Measurements from ENCODE around the gene SORCS2.

The SORCS2 gene

DNA sequence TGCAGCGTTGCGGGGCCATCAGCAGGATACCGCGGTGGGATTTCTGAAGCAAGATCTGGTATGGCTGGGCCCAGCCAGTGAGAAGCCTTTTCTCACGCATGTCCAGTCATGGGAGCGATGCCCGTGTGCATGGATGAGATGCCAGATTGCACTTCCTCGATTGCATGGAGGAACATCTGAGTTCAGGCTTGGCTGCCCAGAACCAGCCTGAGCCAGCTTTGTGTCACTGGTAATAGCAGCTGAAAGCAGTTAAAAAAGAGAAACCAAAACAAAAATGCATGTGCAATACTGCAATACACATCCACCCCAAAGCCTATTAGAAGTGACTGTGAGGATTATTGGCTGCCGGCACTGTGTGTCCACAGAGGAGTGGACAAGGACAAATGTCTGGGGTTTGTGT is 183.1 kb downstream of the SORCS2 start:
- no peak for DNase-seq (ENCODE audit: low spot score)

- no peak for DNase-seq (ENCODE audit: low spot score)
Measured at GRCh38 chr4:7377223-7377865, 185.0 kb downstream of the SORCS2 start.

GRCh38 chr4:7379186-7379585 is 186.8 kb downstream of the SORCS2 start:
- no peak for DNase-seq (ENCODE audit: low spot score)

DNA sequence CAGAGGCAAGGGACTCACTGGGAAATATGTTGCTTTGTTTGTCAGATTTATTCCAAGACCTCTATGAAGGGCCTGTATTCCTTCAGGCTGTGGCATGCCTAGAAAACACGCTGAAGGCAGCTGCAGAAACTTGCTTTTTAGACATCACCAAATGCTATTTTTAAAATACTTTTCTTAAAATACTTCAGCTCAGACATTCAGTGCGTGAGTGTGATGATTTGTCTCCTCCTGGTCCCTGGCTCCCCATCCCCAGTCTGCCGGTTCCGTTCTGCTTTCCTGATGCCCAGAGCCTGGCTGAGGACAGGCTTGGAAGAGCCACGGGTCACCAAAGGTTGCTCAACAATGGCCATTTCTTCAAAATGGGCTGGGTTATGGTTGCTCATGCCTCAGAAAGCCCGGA is 187.4 kb downstream of the SORCS2 start:
- no peak for DNase-seq (ENCODE audit: low spot score)

GRCh38 chr4:7381221-7381889 is 189.0 kb downstream of the SORCS2 start:
- no peak for DNase-seq (ENCODE audit: low spot score)

- no peak for DNase-seq (ENCODE audit: low spot score)
Measured at GRCh38 chr4:7381890-7382633, 189.7 kb downstream of the SORCS2 start.

DNA sequence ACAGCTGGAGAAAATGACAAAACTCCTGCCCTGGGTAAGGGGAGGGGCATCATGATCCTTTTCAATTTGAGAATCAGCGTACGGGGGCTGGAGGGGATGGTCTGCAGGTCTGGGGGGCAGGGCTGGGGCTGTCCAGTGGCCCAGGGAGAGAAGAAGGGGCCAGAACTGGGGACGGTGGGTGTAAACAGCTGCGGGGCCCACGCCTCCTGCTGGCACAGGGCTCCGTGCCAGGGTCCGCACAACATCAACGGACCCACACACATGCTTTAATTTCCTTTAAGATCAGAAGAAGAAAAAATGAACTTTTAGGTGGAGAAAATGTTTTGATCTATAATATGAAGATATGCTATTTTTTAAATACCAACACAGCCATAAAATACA is 190.3 kb downstream of the SORCS2 start:
- DNase-seq (ENCODE audit: low spot score), result no peak

DNA sequence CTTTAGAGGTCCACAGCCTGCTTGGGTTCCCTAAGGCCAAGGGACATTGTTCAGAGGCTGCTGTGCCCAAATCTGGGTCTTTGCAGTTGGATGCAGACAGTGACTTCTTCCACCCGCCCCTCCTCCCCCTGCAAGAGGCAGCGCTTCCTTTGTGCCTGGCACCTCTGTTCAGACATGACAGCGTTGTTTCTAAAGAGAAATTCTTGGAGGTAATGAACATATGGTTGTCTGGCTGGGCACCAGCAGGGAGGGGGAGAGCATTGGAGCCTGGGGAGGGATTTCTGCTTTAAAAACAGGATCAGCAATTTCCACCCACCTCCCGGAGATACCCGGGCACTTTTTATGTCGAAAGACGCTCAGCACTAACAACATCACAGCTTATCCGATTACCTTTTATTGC is 190.9 kb downstream of the SORCS2 start:
- DNase-seq (ENCODE audit: low spot score), result no peak

DNA sequence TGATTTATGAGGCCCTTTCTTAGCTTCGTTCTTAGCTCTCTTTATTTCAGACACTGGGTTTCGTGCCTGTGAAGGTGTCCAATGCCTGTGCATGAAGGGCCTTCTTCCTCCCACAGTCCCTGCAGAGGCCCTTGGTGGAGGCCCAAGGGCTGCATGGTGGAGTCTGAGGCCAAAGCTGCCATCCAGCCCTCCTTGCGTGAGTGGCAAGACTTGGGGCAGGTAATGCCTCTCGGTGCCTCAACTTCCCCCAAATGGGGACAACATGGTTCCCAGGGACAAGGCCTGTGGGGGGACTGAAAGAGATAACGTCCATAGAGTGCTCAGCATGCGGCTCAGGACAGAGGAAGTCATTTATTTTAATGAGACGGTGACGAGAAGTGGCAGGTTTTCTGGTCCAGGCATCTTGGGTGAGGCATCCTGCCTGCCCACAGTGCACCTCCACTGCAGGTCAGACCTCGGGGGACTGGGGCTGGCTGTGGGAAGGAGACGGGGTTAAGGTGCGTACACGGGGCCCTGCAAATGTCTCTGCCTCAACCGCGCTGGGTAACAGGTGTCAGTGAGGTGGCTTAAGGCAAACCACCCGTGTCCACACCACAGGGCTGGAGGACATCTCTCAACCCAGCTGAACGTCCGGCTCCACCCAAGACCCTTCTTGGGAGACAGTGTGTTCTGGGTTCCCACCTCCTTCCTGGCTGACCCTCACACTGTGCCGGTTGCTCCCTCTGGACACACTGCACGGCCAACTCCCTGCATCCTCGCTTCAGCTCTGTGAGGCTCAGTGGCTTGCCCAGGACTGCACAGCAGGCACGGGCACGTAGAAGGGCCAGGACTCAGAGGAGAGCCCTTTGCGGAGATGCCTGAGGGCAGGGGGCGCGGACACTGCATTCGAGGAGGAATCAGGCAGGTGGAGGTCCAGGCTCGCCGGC is 191.9 kb downstream of the SORCS2 start:
- DNase-seq (ENCODE audit: low spot score), result no peak

DNA sequence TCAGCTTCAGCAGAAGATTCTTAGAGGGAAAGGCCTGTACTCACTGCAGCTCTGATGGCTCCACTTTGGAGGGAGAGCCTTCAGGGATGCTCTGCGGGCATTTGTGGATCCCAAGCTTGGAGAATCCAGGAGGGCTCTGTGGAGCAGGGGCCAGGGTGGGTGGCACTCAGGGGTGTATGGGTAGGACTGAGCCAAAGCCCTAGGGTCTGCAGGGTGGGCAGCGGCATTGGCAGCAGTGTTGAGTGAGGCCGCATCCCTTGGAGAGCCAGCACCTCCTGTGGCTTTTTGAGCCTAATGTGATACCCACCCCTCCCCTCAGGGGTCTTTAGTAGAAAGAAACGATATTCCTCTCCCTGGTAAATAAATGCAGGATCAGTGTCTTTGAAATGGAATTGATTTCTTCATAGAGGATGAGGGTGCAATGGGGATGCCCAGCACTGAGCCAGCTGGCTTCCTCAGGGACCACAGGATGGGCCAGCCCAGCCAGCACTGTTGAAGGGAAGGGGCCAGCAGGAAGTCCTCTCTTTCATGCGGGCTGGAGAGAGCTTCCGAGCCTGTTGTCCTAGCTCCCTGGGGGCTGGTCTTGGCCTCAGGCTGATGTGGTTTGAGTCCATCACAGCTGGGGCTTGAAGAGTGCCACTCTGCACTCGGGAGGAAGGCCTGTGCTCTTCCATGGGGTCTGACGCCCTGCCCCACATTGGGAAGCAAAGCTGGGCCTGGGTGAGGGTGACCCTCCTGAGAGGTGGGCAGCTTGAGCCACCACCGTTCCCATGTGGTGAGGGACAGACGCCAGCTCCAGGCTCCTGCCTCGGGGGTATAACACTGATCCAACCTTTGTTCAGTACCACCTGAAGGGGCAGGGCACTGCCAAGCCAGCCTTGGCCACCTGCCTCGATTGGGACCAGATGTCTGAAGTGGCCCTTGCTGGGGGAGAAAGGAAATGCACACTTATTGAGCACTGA is 192.9 kb downstream of the SORCS2 start:
- no peak for DNase-seq (ENCODE audit: low spot score)

GRCh38 chr4:7387925-7388324 is 195.6 kb downstream of the SORCS2 start:
- no peak for DNase-seq (ENCODE audit: low spot score)

GRCh38 chr4:7388627-7389026 is 196.3 kb downstream of the SORCS2 start:
- DNase-seq (ENCODE audit: low spot score), result no peak

DNA sequence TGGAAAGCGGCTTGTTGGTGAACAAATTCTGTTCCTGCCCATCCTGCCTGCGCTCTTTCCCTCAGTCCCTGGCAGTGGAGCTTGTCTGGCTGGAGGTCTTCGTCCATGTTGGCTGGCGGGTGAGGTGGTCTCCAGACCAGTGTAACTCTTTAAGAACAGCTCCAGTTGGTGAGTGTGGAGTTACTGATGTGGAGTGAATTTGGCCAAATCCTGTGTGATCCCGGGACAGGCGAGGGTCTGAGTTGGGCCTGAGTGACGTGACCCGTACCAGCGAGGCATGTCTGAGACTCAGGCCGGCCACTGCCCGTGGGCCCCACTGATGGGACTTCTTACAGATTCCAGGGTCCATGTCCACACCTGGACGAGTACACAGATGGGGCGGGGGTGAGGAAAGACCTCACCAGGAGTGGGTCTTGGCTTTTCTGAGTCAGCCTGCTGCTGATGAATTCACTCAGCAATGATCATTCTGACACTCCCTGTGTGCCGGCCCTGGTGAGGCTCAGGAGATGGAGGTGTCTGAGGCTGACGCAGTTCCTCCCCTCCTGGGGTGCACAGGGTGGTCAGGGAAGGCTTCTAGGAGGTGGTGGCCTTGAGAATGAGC is 196.9 kb downstream of the SORCS2 start:
- DNase-seq (ENCODE audit: low spot score), result no peak

- no peak for DNase-seq (ENCODE audit: low spot score)
Measured at GRCh38 chr4:7389719-7390118, 197.4 kb downstream of the SORCS2 start.

GRCh38 chr4:7390336-7390735 is 198.0 kb downstream of the SORCS2 start:
- no peak for DNase-seq (ENCODE audit: low spot score)

GRCh38 chr4:7390906-7391636 is 198.7 kb downstream of the SORCS2 start:
- no peak for DNase-seq (ENCODE audit: low spot score)

DNA sequence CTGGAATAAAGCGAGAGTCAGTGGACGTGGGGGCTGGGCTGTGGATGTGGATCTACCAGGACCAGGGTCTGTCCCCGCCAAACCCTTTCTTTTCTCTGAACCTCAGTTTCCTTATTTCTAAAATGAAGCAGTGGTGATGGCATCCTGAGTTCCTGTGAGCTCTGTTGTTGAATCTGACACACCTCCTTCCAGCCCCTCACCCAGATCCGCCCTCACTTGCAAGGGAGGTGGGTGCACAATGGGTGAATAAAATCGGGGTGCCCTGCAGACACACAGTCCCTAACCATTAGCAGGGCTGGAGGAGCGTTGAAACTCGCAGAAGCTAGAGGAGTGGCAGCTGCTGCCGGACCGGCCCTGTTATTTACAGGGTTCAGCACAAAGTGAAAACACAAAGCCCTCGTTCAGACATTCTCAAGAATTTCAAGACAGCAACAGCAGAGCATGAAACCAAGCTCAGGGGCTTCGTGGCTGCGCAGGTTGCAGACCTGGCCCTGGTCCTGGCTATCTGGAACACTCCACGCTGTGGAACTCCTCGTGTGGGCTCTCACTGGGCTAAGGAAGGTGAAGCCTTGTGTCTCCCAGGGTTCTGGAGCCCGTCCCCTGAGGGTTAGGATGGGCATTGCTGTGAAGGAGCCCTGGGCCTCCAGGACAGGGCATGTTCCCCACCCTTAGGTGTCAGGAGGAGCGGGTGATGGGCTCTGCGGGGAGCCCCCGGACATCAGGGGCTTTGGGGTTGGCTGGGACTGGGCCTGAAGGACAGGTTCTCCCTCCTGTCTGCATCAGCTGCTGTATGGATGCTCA is 199.5 kb downstream of the SORCS2 start:
- DNase-seq (ENCODE audit: low spot score), result no peak

GRCh38 chr4:7392438-7393421 is 200.4 kb downstream of the SORCS2 start:
- no peak for DNase-seq (ENCODE audit: low spot score)

Measured in hematopoietic multipotent progenitor cell treated with erythropoietin and hydrocortisone succinate and interleukin-3 and kit ligand, for 15 days (in vitro differentiated cells).